Fibroblast of peridontal ligament (primary cell): ENCODE data around the gene CACNA2D3.

Experiments used
- DNase-seq: peaks from one replicate; pipeline ENCODE4 v3.0.0-alpha.2; 2010; ENCODE audit errors: extremely low read depth

Gene CACNA2D3

DNA sequence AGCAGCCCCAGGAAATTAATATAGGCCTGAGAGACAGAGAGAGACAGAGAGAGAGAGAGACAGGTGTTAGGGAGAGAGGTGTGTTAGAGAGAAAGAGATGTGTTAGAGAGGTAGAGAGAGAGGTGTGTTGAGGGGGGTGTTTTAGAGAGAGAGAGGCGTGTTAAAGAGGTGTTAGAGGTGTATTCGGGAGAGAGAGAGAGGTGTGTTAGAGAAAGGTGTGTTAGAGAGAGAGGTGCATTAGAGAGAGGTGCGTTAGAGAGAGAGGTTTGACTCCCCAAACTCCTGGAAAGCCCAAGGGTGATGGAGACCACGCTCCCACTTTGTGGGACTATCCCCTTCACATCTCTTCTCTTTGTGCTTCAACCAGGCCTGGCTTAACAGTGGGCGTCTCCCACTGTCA is 95.5 kb downstream of the CACNA2D3 start:
- no peak for DNase-seq

DNA sequence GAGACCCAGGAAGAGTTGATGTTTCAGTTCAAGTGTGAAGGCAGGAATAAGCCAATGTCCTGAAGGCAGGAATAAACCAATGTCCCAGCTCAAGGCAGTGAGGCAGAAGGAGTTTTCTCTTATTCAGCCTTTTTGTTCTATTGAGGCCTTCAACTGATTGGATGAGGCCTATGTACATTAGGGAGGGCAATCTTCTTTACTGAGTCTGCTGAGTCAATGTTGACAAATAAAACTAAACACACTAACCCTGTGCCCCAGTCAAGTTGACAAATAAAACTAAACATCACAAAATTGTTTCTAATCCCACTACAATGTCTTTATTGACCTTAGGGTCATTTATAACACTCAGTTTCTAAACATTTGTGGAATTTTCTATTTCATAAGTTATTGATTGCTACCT is 100.0 kb downstream of the CACNA2D3 start:
- DNase-seq, result no peak

DNA sequence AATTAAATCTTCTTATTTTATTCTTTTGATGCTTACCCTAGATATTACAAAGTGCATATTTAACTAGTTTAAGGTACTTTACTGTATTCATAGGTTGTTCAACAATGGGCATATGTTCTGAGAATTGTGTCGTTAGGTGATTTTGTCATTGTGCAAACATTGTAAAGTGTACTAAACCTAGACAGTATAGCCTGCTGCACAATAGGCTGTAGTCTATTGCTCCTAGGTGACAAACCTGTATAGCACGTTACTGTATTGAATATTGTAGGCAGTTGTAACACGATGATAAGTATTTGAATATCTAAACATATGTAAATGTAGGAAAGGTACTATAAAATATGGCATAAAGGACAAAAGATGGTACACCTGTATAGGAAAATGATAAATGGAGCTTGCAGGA is 100.7 kb downstream of the CACNA2D3 start:
- no peak for DNase-seq

DNA sequence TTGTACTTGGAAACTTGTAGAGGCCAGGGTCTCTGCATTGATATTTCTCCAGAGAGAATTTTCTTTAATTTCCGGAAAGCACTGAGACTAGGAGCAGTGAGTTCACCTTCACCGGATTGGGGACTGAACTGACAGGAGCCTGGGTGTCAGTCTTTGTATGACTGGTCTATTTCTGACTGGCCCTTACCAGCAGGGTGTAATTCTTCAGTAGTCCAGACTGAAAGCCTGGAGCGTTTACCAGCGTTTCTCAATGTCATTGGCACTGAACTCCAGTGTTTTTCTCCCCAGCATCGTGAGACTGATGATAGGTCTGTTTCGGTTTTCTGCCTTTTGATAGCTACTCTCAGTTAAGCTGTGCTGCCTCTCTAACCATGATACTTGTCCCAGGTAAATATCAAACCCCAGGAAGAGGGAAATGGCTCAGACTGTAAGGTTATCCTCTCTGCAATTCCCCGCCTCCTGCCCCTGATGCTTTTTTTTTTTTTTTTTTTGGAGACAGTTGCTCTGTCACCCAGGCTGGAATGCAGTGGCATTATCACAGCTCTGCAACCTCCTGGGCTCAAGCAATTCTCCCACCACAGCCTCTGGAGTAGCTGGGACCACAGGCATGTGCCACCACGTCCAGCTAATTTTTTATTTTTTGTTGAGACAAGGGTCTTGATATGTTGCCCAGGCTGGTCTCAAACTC is 103.6 kb downstream of the CACNA2D3 start:
- DNase-seq, result no peak

DNA sequence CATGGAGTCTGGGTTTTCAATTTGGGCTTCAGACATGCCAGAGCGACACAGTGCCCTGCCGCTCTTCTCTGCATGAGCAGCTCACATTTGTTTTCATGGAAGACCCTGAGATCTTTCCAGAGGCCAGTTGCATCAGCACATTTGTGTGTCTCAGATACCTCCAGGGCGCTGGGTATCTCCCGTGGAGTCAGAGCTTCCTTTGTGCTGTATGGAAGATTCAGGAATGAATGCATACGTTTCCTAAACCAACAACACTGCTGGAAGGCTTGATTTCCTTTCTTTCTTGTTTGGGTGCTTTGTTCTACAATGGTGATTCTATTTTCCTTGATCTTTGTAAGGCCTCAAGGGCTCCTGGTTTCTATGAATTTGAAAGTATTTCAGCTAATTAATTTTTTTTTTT is 106.5 kb downstream of the CACNA2D3 start:
- no peak for DNase-seq

DNA sequence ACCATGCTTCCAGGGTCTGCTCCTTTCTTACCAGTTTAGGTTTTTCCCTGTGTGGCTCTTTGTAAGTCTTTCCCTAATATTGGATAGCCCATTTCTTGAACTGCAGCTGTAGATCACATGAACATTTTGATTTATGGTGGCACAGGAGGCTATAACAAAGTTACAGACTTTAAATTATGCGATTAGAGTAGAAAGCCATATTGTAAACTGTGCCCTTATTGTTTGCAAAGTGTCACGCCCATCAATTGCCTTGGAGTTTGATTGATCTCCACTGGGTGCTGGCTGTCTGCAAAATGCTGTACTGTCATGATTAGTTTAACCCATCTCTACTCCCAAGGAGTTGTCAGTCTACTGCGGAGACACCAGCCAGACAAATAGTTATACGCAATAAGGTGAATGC is 110.3 kb downstream of the CACNA2D3 start:
- no peak for DNase-seq

DNA sequence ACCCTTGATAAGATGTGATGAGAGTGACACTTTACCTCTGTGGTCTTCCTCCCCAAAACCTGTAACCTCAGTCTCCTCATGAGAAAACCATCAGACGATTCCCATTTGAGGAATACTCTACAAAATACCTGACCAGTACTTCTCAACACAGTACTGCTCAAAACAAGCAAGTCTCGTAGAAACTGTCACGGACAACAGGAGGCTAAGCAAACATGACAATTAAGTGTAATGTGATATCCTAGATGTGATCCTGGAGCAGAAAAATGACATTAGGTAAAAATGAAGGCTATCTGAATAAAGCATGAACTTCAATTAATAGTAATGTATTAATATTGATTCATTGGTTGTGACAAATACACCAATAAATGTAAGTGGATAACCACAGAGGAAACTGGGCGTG is 113.6 kb downstream of the CACNA2D3 start:
- DNase-seq, result no peak

DNA sequence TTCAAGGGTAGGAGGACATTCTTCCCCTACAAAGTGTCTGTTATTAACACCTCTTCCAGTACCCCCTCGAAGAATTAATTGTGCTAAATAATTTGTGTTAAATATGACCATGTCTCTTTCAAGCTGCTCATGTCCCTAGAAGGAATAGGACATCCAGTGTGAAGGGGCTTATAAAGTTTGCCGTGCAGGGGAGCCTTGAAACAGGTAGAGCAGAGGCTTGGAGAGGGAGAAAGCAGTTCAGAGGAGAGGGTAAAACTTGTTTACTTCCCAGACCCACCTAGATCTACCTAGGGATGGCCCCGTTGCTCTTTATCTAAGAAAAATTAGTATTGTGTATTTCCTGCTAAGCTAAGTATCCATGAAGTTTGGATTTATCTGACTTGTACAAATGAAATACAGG is 114.8 kb downstream of the CACNA2D3 start:
- no peak for DNase-seq

DNA sequence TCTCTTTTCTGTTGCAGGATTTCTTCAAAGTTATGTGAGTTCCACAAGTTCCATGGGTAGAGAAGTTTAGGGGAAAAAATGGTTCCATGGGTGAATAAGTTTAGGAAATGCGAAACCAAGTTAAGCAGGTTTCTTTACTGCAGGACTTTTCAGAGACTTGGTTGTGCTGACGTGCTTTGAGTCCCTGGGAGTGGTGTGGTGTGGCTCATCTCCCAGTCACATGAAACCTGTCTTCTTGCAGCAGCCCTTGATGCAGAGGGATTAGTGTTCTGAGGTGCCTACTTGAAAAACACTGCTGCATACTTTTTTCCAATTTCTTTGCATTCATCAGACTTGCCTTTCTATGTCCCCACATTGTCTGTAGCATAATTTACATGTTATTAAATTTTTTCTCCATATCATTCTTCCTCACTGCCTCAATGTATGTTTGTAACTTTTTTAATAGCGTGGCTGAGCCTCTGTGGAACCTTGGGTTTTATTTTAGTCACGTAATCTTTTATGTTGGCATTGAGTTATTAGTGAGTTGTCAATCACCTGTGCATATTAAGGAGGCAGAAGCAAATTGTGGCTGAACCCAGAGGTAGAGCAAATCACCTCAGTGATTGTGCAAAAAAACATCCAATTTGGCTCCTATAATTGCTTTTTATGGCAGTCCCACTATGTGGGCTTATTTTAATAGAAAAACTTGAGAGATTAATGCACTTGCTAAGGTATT is 115.6 kb downstream of the CACNA2D3 start:
- DNase-seq, result no peak

DNA sequence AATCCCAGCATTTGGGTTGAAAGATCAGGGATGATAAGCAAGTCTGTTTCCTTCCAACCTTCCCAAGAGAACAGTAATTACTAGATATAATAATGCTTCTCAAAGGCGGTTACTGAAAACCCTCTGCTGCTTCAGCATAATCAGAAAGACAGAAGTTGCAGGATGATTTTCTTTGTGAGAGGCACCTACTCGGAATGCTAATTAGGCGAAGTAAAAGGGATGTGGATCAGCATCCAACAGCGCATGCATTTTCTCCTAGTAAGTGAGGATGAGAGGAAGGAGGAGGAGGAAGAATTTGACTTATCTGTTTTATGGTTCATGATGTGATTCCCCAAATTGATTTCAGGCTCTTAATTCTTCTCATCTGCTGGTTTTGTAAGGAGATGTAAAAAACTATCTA is 118.0 kb downstream of the CACNA2D3 start:
- DNase-seq, result no peak

DNA sequence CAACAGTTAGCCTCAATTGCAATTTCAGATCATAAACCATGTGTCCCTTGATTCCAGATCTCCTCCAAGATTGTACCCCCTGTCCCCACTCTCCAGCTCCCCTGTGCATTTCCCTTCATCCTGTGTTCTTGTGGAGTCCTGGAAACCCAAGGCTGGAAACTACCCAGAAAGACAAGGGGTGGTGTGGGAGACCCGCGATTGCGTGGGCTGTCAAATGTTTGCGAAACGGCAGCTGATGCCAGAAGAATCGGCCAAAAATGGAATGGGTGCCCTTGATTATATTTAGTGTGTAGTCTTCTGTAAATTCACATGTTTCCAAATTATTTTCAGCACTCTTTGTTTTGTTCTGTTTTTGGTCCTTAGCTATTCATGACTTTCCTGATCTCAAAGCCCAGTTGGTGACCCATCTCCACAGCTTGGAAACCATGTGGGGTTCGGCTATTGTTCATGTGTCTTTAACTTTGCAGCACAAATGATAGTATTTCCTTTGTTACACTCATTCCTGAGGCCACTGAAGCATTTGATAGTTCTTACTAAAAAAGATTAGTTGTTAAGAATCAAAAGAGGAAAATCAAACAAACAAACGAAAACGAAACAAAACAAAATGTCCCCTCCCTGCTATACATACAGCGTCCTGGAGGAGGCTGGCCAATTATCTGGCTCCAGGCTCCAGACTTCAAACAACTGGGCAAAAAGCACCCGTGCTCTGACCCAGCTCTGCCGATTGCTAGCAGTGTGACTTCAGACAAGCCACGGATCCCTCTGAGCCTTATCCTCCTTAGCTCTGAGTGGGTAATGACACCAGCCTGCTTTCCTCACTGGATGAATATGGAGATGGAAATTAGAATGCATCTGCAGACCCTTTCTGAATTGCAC is 120.9 kb downstream of the CACNA2D3 start:
- DNase-seq, result peak; percentile 1

DNA sequence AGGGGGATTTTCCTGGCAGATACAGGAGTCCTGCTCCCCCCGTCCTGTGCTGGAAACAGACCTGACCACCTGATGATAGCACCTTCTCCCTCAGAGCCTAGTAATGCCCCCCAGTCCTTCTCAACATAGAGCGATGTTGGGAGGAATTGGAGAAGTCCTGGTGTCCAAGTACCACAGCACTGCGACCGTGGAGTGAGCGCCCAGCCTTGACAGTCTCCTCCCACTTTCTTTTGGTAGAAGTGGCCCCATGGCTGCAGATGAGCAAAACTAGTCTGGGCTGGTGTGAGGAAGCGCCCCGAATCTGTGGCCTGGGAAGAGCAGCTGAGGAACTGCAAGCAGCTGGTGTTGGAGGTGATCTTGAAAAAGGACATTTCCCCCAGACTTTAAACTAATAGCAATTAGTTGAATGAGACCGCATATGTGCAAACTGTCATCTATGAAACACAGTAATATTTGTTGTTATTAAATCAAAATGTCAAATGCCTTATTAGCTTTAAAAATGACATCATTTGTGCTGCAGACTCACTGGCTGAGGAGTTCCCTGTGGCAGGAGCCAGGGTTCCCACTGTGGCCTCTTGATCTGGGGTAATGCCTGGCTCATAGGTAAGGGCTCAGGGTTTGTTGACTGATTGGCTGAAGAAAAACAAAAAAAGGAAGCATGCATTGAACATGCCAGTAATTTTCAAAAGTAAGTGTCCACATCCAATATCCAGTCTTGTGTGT is 121.8 kb downstream of the CACNA2D3 start:
- no peak for DNase-seq

DNA sequence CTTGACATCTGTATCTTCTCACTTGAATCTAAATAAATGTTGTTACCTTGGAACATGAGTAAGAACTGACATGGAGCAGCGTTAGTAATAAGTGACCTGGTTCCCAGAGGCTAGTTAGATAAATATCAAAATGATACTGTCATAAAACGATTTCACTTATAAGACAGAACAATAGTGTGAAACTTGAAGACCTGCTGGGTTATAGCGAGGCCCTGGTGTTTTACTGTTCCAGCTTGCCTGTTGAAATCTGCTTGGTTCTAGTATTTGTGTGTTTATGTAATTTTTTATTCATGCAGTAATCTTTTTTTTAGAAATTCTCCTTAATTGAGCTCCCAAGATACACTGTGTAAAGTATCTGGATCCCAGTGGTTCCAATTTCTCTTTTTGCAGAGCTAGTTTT is 129.4 kb downstream of the CACNA2D3 start:
- DNase-seq, result no peak

DNA sequence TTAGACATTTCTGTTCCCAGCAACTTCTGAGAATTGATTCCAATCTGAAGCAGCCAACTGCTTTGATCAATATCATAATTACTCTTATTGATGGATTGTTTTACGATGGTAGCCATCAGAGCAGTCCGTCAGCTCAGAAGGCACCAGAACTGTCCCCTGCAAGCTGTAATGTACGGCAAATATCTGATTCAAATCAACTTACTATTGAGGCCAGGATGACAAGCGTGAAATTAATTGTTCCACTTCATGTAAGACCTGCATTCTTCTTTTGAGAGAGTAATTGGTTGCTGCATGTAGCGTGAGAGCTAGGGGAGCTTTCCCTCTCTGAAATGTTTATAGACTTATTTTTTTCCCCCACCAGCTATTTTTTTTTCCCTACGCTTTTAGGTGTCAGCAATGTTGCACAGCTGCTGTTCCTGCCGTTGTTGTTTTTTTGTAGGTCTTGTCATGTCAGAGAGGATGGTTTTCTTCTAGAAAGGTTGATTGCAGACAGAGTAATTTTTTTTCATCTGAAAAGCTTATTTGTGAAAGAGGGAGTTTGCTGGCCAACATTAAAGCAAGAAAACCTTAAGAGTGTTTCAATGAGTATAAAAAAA is 134.9 kb downstream of the CACNA2D3 start:
- DNase-seq, result no peak

DNA sequence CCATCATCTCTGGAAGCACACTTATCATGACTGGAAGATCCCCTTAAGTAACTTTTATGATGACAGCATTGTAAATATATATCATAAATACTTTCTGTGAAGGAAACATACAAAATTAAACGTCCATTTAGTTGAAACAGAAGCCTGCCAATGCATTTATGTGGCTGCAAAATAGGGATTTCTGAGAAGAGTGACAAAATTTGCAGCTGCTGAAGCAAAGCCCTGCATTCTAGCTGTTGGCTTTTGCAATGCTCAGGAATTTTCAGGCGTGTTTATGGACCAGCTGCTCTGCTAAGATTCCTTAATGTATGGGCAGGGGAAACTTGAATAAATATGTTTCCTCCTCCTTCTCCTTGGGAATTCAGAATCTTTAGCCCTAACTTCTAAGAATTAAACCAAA is 137.3 kb downstream of the CACNA2D3 start:
- DNase-seq, result no peak

DNA sequence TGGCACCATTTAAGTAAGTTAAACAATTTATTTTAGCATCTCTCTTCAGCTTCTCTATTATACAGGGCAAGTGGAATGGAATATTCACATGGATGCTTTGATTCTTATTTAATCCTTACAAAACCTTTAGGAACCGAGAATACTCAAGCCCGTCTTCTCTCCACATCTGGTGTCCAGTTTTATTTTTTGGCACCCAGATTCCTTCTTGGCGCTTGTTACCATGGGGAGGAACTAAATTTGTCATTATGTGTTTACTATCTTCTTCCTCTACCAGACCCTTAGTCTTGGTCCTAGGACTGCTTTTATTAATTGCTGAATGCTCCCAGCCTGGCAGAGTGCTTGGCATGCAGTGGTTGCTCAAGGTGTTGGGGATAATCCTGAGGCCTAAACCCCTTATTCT is 138.8 kb downstream of the CACNA2D3 start:
- DNase-seq, result no peak

DNA sequence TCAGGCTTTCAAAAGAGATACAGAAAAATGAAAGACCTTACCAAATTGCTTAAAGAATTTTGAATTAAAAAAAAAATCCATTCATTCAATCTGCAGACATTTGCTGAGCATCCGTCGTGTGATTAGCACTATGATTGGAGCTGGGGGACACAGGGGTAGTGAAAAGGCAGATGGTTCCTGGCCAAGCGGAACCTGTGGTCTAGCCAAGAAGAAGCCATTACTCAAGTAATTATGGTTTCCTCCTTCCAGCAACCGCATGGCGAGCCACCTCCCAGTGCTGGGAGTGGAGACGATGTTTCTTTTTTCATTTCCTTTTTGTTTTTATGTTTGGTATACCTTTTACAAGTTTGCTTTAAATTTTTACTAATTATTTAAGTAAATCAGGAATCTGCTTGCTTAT is 140.2 kb downstream of the CACNA2D3 start:
- DNase-seq, result no peak

DNA sequence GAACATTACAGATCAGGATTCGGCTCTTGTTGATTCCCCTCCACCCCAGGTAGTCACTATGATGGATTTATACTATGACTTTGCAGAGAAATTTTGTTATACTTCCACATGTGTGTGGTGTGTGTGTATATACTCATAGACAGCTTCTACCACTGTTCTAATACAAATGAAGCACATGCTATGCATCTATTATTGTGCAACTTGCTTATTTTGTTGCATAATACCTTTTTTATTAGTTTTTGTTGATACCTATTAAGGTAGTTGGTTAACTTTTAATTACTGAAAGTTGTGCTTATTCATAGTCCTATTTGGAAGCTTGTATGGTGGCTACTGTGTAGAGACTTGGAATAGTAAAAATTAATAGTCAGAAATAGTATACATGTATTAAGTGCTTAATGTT is 140.6 kb downstream of the CACNA2D3 start:
- no peak for DNase-seq

DNA sequence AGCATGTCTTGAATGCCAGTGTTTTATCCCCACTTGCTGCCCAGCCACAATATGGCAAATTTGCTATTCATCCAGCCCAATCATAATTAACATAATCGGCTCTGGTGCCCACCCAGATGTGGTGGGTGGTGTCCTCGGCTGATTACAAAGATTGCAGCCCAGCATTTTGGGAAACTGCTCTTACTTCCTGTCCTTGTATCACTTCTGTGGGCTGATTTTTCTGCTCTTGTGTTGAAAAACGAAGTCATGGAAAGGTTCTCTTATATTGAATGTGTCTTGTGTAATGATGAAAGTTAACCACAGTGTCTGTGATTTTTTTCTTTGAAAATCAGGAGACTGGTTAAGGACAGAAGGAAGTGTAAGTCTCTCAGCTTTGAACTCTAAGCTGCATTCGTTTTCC is 141.7 kb downstream of the CACNA2D3 start:
- no peak for DNase-seq

DNA sequence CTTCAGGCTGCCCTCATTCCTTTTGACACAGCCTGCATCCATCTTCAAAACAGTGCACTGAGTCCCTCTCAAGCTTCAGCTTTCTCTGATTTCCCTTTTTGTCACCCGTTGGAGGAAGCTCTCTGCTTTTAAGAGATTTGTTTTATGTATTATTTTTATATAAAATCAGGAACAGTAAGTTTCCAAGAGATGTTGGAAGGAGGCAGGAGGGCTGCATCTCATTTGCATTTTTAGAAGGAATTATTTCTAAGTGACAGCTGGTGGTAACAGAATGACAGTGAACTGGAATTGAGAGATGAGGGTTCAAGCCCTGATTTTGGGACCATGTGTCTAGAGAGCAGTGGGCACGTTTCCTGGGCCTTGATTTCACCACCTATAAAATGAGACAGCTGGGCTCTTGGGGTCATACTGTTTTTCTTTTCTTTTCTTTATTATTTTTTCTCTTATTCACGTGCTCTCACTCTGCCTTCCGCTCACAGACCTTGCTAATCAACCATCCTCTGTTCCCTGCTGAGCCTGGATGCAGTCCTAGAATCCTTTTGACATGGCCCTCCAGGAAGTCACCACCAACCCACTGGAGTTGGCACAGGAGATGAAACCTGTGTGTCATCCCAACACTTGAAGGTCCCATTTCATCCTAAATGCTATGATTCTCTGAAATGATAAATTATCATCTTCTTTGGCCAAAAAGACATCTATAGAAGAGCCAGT is 148.6 kb downstream of the CACNA2D3 start:
- DNase-seq, result no peak

DNA sequence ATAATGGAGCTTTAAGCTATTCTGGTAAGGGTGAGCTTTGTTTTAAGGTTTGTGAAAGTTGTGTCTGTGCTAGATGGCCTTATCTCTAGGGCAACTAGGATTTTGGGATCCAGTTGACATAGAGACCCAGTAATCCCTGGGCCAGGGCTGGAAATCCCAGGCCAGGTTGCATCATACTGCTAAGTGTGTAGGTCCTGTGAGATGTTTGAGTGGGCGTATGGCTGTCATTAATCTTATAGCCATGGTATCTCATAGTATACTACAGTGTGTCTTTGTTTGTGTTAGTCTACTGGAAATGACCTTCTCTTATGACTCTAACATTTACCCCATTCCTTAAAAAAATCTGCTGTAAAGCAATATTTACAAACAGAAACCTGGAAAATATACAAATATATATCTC is 151.4 kb downstream of the CACNA2D3 start:
- DNase-seq, result no peak
